ENCODE results near the gene SDHAF3.

SDHAF3 gene

DNA sequence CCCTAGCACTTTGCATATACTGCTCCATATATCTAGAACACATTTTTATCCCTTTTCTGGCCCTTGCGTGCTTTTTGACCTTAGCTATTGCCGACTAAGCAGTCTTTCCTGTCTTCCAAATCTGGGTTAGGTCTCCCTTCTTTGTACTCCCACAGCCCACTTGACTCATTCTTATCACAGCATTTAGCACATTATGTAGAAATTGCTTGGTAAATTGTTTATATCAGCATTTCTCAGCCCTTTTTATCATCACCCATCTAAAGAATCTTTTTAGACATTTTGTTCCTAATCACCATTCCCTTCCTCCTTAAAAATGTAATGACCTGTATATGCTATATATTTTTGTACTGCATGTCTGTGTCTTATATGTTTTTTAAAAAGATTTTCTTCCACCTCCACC lies 101.7 kb downstream of the SDHAF3 start:
- no peak for DNase-seq (ENCODE audit: low spot score)

GRCh38 chr7:97224316-97224715 lies 106.8 kb downstream of the SDHAF3 start:
- DNase-seq (ENCODE audit: low spot score): no peak

DNA sequence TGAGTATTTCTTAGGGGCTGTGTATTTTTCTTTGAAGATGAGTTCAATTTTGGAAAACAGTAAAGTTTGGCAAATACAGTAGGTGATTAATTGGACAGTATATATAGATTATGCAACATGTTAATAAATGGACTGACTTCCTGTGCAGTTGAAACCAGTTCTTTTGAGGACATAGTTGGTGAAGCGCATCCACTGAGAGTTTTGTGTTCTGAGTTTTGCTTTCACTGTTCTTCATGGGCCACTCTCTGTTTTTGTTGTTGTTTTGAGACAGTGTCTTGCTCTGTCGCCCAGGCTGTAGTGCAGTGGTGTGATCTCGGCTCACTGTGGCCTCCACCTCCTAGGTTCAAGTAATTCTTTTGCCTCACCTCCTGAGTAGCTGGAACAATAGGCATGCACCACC lies 109.0 kb downstream of the SDHAF3 start:
- no peak for DNase-seq (ENCODE audit: low spot score)
